DOHH2 (cell line): ENCODE data around the gene SCAP.

Source experiments
- H3F3A ChIP-seq: fragments of 200-600 bp; sonication (generic), shearing (Covaris generic); 2 replicates; pipeline ENCODE4 v1.6.0; 2016; ENCODE audit warnings: antibody characterized with exemption, mild to moderate bottlenecking; ENCODE audit not compliant: control insufficient read depth, insufficient read depth
- H3K27ac ChIP-seq: fragments of 200-600 bp; sonication (generic); 2 replicates; pipeline ENCODE4 v1.5.1; 2014; ENCODE audit warnings: low read depth, mild to moderate bottlenecking, low read length, moderate library complexity
- H3K27me3 ChIP-seq: fragments of 200-600 bp; sonication (generic); 2 replicates; pipeline ENCODE4 v1.6.1; 2014; ENCODE audit warnings: mild to moderate bottlenecking, low read length, mixed read lengths; ENCODE audit not compliant: control insufficient read depth
- H3K36me3 ChIP-seq: fragments of 200-600 bp; sonication (generic); 2 replicates; pipeline ENCODE4 v1.6.1; 2014; ENCODE audit warnings: mild to moderate bottlenecking, low read length, moderate library complexity, mixed read lengths; ENCODE audit not compliant: control insufficient read depth
- H3K4me1 ChIP-seq: fragments of 200-600 bp; sonication (generic); 2 replicates; pipeline ENCODE4 v1.6.1; 2014; ENCODE audit warnings: mild to moderate bottlenecking, low read length, mixed read lengths; ENCODE audit not compliant: control insufficient read depth
- H3K4me2 ChIP-seq: fragments of 200-600 bp; sonication (generic); 2 replicates; pipeline ENCODE4 v1.6.0; 2014; ENCODE audit warnings: mild to moderate bottlenecking, low read length, moderate library complexity
- H3K4me3 ChIP-seq: fragments of 200-600 bp; sonication (generic); 2 replicates; pipeline ENCODE4 v1.5.1; 2014; ENCODE audit warnings: mild to moderate bottlenecking, low read length, mixed read lengths
- H3K79me2 ChIP-seq: fragments of 200-600 bp; sonication (generic); 2 replicates; pipeline ENCODE4 v1.6.1; 2014; ENCODE audit warnings: mild to moderate bottlenecking, low read length, mixed read lengths; ENCODE audit not compliant: control insufficient read depth
- H3K9me2 ChIP-seq: fragments of 200-600 bp; sonication (generic); replicated peaks from 2 replicates; pipeline ENCODE4 v1.6.1; 2014; ENCODE audit warnings: mild to moderate bottlenecking, low read length, mixed read lengths; ENCODE audit not compliant: control insufficient read depth
- H3K9me3 ChIP-seq: fragments of 200-600 bp; sonication (generic); 2 replicates; pipeline ENCODE4 v1.6.1; 2014; ENCODE audit warnings: antibody characterized with exemption, low read length, mixed read lengths; ENCODE audit not compliant: control insufficient read depth, insufficient read depth
- H4K20me1 ChIP-seq: fragments of 200-600 bp; sonication (generic); 2 replicates; pipeline ENCODE4 v1.6.0; 2014; ENCODE audit warnings: low read depth, mild to moderate bottlenecking, antibody characterized with exemption, low read length, moderate library complexity; ENCODE audit not compliant: control insufficient read depth, insufficient read depth
- EZH2phosphoT487 ChIP-seq: fragments of 200-600 bp; sonication (generic); IDR thresholded peaks from 2 replicates; pipeline ENCODE4 v1.6.1; 2017; ENCODE audit warnings: borderline replicate concordance, mild to moderate bottlenecking, antibody characterized with exemption, low read length, moderate library complexity, mixed read lengths
- TF ChIP-seq, protein P1 (sequence below): fragments of 200-600 bp; sonication (generic); IDR thresholded peaks from one replicate; pipeline ENCODE4 v1.5.1; 2014; ENCODE audit warnings: antibody characterized with exemption, mild to moderate bottlenecking, low read depth, low read length; ENCODE audit not compliant: poor library complexity, severe bottlenecking

The SCAP gene

DNA sequence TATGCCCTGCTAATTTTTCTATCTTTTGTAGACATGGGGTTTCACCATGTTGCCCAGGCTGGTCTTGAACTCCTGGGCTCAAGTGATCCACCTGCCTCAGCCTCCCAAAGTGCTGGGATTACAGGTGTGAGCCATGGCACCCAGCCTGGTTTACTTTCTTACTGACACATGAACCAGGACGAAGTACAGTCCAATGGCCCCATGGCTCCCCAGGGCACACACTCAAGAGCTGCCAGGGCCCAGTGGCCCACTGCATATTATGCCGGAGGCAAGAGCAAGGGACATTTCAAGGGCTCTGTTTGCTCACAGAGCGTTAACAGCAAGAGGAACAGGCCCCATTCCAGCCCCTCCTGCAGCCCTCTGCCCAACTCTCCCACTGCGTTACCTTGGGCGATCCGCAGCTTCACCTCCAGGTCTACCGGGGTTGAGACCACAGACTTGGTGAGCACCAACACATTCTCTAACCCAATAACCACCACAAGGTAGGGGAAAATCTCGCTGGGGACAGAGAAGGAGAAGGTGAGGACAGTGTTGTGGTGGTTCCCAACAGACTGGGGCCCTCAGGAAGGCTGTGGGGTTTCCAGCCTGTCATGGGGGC is 52.1 kb downstream of the SCAP start:
- H3K4me2 ChIP-seq: no peak overlapping the region
- no peaks in the 10 kb centered on the region for H3K27me3 ChIP-seq
- peaks cover 5% of the 10 kb centered on the region; the same call in 1 of the 2 replicates for H3F3A ChIP-seq
- no peak overlapping the region for H3K27ac ChIP-seq
- peaks cover 75% of the 10 kb centered on the region for H3K36me3 ChIP-seq
- no peaks in the 10 kb centered on the region for H4K20me1 ChIP-seq
- H3K9me2 ChIP-seq: no peaks in the 10 kb centered on the region
- peaks cover 21% of the 10 kb centered on the region for H3K4me1 ChIP-seq
- no peak overlapping the region for H3K4me3 ChIP-seq
- no peaks in the 10 kb centered on the region for H3K9me3 ChIP-seq
- H3K79me2 ChIP-seq: 0 out of 2 replicates have a peak, but pooled peaks cover 3% of the 10 kb centered on the region
- TF ChIP-seq, protein P1, sequence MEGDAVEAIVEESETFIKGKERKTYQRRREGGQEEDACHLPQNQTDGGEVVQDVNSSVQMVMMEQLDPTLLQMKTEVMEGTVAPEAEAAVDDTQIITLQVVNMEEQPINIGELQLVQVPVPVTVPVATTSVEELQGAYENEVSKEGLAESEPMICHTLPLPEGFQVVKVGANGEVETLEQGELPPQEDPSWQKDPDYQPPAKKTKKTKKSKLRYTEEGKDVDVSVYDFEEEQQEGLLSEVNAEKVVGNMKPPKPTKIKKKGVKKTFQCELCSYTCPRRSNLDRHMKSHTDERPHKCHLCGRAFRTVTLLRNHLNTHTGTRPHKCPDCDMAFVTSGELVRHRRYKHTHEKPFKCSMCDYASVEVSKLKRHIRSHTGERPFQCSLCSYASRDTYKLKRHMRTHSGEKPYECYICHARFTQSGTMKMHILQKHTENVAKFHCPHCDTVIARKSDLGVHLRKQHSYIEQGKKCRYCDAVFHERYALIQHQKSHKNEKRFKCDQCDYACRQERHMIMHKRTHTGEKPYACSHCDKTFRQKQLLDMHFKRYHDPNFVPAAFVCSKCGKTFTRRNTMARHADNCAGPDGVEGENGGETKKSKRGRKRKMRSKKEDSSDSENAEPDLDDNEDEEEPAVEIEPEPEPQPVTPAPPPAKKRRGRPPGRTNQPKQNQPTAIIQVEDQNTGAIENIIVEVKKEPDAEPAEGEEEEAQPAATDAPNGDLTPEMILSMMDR: no peak
- no peak for TF ChIP-seq EZH2phosphoT487

DNA sequence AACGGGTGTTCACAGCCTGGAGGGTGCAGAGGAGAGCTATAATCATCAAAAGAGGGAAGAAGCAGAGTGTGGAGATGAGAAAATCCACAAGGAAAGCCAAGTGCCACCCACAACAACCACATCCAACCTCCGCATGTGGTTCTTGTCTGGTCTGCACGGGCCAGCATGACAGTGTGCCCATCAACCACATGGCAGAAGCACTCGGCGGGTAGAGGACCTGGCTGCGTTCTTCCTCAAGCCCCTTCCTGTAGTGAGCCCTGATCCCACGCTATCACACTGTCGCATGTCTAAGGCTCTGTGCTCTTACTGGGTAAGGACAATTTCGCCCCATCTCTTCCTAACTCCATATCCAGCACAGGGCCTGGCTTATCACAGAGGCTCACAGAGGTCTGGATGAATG is 53.0 kb downstream of the SCAP start:
- Histone ChIP-seq H3K27ac (no peak overlapping the region), H3K27me3 (no peaks in the 10 kb centered on the region), H3F3A (peaks cover 5% of the 10 kb centered on the region; the same call in 1 of the 2 replicates), H3K4me1 (peaks cover 21% of the 10 kb centered on the region), H3K79me2 (0 out of 2 replicates have a peak, but pooled peaks cover 3% of the 10 kb centered on the region), H3K9me3 (no peaks in the 10 kb centered on the region), H3K4me2 (no peak overlapping the region), H3K9me2 (no peaks in the 10 kb centered on the region), H4K20me1 (no peaks in the 10 kb centered on the region), H3K36me3 (peaks cover 66% of the 10 kb centered on the region), H3K4me3 (no peak overlapping the region)
- TF ChIP-seq, protein P1: no peak
- TF ChIP-seq EZH2phosphoT487: no peak

DNA sequence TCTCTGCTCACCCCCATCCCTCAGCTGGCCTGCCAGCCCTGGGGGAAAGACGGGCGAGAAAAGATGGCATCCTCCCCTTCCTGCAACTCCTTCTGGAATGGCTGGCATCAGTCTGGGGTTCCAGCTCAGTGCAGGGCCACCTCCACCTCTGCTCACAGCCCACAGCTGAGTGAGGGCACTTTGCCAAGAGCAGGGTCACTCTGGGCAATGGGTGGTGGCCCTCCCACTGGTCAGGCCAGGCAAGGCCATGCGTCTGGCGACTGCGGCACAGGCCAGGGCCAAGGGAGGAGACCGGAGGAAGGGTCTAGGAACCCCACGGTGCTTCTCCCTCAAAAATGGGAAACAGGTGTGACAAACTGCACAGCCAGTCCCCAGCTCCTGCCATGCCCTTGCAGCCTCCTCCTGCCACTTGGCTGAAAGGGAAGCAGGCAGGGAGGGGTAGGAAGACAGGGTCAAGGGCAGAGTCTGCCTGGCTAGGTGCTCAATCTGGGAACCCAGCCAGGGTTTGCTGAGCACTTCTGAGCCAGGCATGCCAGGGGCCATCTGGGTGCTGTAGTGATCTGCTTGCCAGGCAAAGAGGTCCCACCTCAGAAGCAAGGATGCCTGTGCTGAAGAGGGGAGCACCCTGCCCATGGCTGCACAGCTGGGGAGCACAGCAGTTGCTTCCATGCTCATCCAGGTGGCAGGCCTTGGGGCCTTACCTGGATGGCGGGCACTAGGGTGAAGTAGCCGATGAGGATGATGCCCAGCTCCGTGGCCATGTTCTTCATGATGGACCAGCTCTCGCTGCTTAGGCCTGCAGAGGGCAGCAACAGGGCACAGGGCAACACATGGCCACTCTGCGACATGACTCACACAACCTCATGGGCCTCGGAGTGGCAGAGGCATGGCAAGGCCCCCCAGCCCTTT is 53.7 kb downstream of the SCAP start:
- Histone ChIP-seq H3K9me3 (no peaks in the 10 kb centered on the region), H3K36me3 (peaks cover 62% of the 10 kb centered on the region), H3K27ac (peak overlapping the region; percentile 64), H3K4me3 (peak overlapping the region; percentile 53), H3K79me2 (0 out of 2 replicates have a peak, but pooled peaks cover 3% of the 10 kb centered on the region), H3F3A (peaks cover 5% of the 10 kb centered on the region; the same call in 1 of the 2 replicates), H3K9me2 (no peaks in the 10 kb centered on the region), H3K27me3 (no peaks in the 10 kb centered on the region), H4K20me1 (no peaks in the 10 kb centered on the region), H3K4me2 (peak overlapping the region; percentile 62), H3K4me1 (peaks cover 21% of the 10 kb centered on the region)
- TF ChIP-seq, protein P1: peak; percentile 5
- no peak for TF ChIP-seq EZH2phosphoT487
